Liver (tissue), 9 donors: ENCODE results near the gene ITIH6. TPM values are rescaled to one million over a fixed set of nuclear protein-coding genes. Genes with fewer than 3 reads are reported as not detected.
"Not testable (repeated sequence)": the region's sequence is repeated elsewhere in the genome, so short reads cannot be mapped to it uniquely, and the experiment has no call there.

Experiments
- DNase-seq: peaks from one replicate; pipeline ENCODE4 v3.0.0-alpha.2; 2017; ENCODE audit warnings: low spot score
- H3K27ac ChIP-seq, 2 donors: one replicate each; pipeline ENCODE4 v1.7.0; 2013; ENCODE audit warnings: inconsistent platforms in 2 of 2, low read length in 2 of 2, control low read depth in 1 of 2, low read depth in 1 of 2, mild to moderate bottlenecking in 1 of 2
- H3K27me3 ChIP-seq, 4 donors: one replicate each; pipeline versions ENCODE4 v1.6.1 to v1.7.0; 2013; ENCODE audit warnings: low read length in 3 of 4, inconsistent platforms in 1 of 4, mild to moderate bottlenecking in 1 of 4, moderate library complexity in 1 of 4; ENCODE audit not compliant: control insufficient read depth in 4 of 4, insufficient read depth in 4 of 4
- H3K36me3 ChIP-seq, 4 donors: one replicate each; pipeline versions ENCODE4 v1.6.1 to v1.7.0; 2013; ENCODE audit warnings: low read length in 3 of 4, mild to moderate bottlenecking in 3 of 4, low read depth in 1 of 4, moderate library complexity in 1 of 4; ENCODE audit not compliant: control insufficient read depth in 4 of 4, insufficient read depth in 3 of 4
- H3K4me1 ChIP-seq, 4 donors: one replicate each; pipeline versions ENCODE4 v1.6.1 to v1.7.0; 2013; ENCODE audit warnings: low read length in 3 of 4, mild to moderate bottlenecking in 3 of 4, moderate library complexity in 1 of 4; ENCODE audit not compliant: control insufficient read depth in 4 of 4, insufficient read depth in 4 of 4
- H3K4me3 ChIP-seq, 3 donors: one replicate each; pipeline versions ENCODE4 v1.6.1 to v1.7.0; 2013; ENCODE audit warnings: low read length in 3 of 3, control low read depth in 1 of 3, low read depth in 1 of 3, mild to moderate bottlenecking in 1 of 3
- H3K9ac ChIP-seq, 2 donors: one replicate each; pipeline ENCODE4 v1.7.0; 2013; ENCODE audit warnings: low read length in 2 of 2, mild to moderate bottlenecking in 2 of 2, moderate library complexity in 2 of 2, control low read depth in 1 of 2, low read depth in 1 of 2
- H3K9me3 ChIP-seq, 4 donors: one replicate each; pipeline versions ENCODE4 v1.6.1 to v1.7.0; 2013; ENCODE audit warnings: low read length in 3 of 4; ENCODE audit not compliant: control insufficient read depth in 4 of 4
- CTCF ChIP-seq: fragments of 150-350 bp; IDR thresholded peaks from 2 replicates; pipeline ENCODE4 v1.5.1; 2017; ENCODE audit warnings: improper control_type of control experiment, low read depth, low read length; ENCODE audit not compliant: missing input control
- FOXA1 ChIP-seq: IDR thresholded peaks from 2 replicates; pipeline ENCODE4 v1.6.1; 2016; ENCODE audit warnings: antibody characterized with exemption
- FOXA2 ChIP-seq: IDR thresholded peaks from 2 replicates; pipeline ENCODE4 v1.6.1; 2016; ENCODE audit warnings: antibody characterized with exemption
- GABPA ChIP-seq, 2 donors: IDR thresholded peaks in 1 of 2; conservative IDR thresholded peaks in 1 of 2; 2 replicates each; pipeline ENCODE4 v1.6.1; 2016; ENCODE audit warnings: antibody characterized with exemption in 2 of 2, mild to moderate bottlenecking in 1 of 2, moderate library complexity in 1 of 2
- HNF4A ChIP-seq, 2 donors: conservative IDR thresholded peaks; 2 replicates each; pipeline ENCODE4 v1.6.1; 2016; ENCODE audit warnings: antibody characterized with exemption in 2 of 2, mild to moderate bottlenecking in 2 of 2
- HNF4G ChIP-seq: IDR thresholded peaks from 2 replicates; pipeline ENCODE4 v1.6.1; 2016; ENCODE audit warnings: antibody characterized with exemption
- JUND ChIP-seq, 2 donors: IDR thresholded peaks; 2 replicates each; pipeline ENCODE4 v1.6.1; 2016; ENCODE audit warnings: antibody characterized with exemption in 2 of 2
- RAD21 ChIP-seq, 2 donors: IDR thresholded peaks; 2 replicates each; pipeline ENCODE4 v1.6.1; 2016; ENCODE audit warnings: antibody characterized with exemption in 2 of 2, mild to moderate bottlenecking in 2 of 2
- WGBS: extraction: QIAGEN DNeasy Blood & Tissue Kit; methylation state at CpG from one replicate; pipeline ENCODE4 v1.1.7; 2013; 5-methylcytosine and 5-hydroxymethylcytosine counted together
- polyA plus RNA-seq, 2 donors: library from polyadenylated mRNA; stranded (reverse) in 1 of 2; unstranded in 1 of 2; fragments of 200-250 nt in 1 of 2; fragments of >200 nt in 1 of 2; fragmentation: Nextera tagmentation in 1 of 2; extraction: Ambion mirVana in 1 of 2; gene quantifications; one replicate each; pipeline versions ENCODE4 v1.2.1 to v1.2.3, GENCODE V29; 2013 to 2015
- total RNA-seq, 2 donors: library from RNA; depleted of rRNA; stranded (reverse); fragments of >200 nt; gene quantifications; one replicate each; pipeline ENCODE4 v1.2.3, GENCODE V29; 2014
- donor health status: healthy.
- donor health status: healthy.
- donor health status: healthy.
- donor health status: healthy.
- donor health status: healthy.

ITIH6 gene
- total and polyA plus RNA-seq, 4 donors = not detected

DNA sequence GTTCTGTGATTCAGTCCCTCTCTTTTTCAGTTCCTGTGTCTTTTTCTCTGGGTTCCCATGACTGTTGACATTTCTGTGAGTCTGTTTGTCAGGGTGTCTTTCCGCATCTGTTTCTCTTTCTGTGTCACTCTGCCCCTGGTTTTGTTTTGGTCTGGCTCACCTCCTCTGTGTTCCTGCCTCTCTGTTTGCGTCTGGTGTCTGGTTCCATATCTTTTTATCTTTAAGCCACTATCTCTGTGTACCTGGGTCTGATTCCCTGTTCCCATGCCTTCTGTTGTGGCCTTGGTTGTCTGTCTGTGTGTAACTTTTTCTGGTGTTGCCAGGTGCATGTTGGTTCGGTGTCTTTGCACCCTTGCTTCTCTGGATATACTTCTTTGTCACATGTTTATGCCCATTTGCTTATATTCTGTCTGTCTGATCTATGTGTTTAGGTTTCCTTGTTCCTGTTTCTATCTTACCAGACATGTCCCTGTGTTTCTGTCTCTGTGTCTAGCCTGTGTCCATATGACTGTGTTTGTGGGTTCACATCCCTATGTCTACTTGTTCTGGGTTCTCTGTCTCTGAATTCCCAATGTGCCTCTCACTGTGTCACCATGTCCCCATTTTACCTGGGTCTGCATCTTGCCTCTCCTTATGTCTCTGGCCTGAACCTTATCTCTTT, 50.2 kb downstream of the ITIH6 start:
- Histone ChIP-seq H3K36me3 (no peaks in the 10 kb centered on the region), H3K4me3 (no peak overlapping the region), H3K27me3 (no peaks in the 10 kb centered on the region), H3K9ac (no peak overlapping the region), H3K9me3 (no peaks in the 10 kb centered on the region), H3K27ac (no peak overlapping the region), H3K4me1 (no peaks in the 10 kb centered on the region)
- DNase-seq = no peak
- 75% methylated on average over 3 of the region's 3 CpGs for WGBS
- TF ChIP-seq HNF4G (no peak), FOXA2 (no peak), JUND (IDR thresholded peaks at IDR 0.05) (no peak)

DNA sequence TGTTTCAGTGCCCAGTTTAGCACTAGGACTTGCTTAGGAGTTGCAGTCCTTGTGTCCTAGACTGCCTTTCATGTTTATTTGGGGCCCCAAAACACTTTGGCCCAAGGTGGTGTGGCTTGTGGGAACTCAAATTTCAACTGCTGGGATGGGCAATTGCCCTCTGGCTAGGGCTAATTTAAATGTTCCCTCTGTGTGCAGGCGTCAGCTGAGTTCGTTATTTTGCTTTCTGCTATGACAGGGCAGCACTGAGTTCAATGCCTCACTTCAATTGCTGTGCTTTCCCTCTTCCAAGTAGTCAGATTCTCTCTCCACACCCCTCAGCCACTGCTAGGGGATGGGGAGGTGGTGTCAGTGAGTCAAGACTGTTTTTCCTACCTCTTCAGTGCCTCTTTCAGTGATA, 51.1 kb downstream of the ITIH6 start:
- H3K4me3 ChIP-seq = no peak overlapping the region
- no peaks in the 10 kb centered on the region for H3K4me1 ChIP-seq
- H3K27ac ChIP-seq = no peak overlapping the region
- H3K9me3 ChIP-seq = no peaks in the 10 kb centered on the region
- DNase-seq = no peak
- no peaks in the 10 kb centered on the region for H3K36me3 ChIP-seq
- WGBS = 93% methylated on average over 2 of the region's 2 CpGs
- TF ChIP-seq FOXA1 (no peak), HNF4A (conservative IDR thresholded peaks at IDR 0.05) (no peak), RAD21 (IDR thresholded peaks at IDR 0.05) (no peak), CTCF (no peak)
- no peak overlapping the region for H3K9ac ChIP-seq
- H3K27me3 ChIP-seq = no peaks in the 10 kb centered on the region

DNA sequence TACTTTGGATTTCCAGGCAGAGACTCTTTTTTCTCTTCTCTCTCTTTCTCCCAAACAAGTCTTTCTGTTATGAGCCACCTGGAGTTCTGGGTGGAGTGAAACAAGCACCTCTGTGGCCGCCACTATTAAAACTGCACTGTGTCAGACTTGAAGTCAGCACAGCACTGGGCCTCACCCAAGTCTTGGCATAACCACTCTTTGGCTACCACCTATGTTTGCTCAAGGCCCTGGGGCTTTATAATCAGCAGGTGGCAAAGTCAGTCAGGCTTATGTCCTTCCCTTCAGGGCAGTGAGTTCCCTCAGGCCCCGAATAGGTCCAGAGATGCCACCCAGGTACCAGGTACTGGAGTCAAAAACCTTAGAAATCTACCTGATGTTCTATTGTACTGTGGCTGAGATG, 52.4 kb downstream of the ITIH6 start:
- no peaks in the 10 kb centered on the region for H3K36me3 ChIP-seq
- TF ChIP-seq HNF4G = no peak
- no peak for TF ChIP-seq GABPA (IDR thresholded peaks at IDR 0.05 in 1 of 2, conservative IDR thresholded peaks at IDR 0.05 in 1 of 2)
- H3K27me3 ChIP-seq = no peaks in the 10 kb centered on the region
- no peaks in the 10 kb centered on the region for H3K9me3 ChIP-seq
- 50% methylated on average over 2 of the region's 2 CpGs for WGBS
- H3K4me1 ChIP-seq = no peaks in the 10 kb centered on the region
- no peak overlapping the region for H3K4me3 ChIP-seq
- H3K27ac ChIP-seq = no peak overlapping the region
- no peak overlapping the region for H3K9ac ChIP-seq
- no peak for DNase-seq

- H3K9me3 ChIP-seq, H3K36me3 ChIP-seq, DNase-seq, H3K9ac ChIP-seq, H3K4me1 ChIP-seq, H3K27ac ChIP-seq, H3K27me3 ChIP-seq, H3K4me3 ChIP-seq: not testable (repeated sequence)
- WGBS = 71% methylated on average over 6 of the region's 6 CpGs
Observed at GRCh38 chrX:54738567-54738966, 59.5 kb downstream of the ITIH6 start.

DNA sequence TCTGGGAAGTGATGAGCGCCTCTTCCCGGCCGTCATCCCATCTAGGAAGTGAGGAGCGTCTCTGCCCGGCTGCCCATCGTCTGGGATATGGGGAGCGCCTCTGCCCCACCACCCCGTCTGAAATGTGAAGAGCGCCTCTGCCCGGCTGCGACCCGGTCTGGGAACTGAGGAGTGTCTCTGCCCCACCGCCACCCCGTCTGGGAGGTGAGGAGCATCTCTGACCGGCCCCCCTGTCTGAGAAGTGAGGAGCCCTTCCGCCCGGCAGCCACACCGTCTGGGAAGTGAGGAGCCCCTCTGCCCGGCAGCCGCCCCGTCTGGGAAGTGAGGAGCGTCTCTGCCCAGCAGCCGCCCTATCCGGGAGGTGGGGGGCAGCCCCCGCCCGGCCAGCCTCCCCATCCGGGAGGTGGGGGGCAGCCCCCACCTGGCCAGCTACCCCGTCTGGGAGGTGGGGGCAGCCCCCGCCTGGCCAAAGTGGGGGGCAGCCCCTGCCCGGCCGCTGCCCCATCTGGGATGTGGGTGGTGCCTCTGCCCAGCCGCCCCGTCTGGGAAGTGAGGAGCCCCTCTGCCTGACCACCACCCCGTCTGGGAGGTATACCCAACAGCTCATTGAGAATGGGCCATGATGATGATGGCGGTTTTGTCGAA, 61.6 kb downstream of the ITIH6 start:
- not testable (repeated sequence) for H3K9me3 ChIP-seq, H3K27ac ChIP-seq, H3K27me3 ChIP-seq, DNase-seq, H3K36me3 ChIP-seq, H3K4me3 ChIP-seq, H3K4me1 ChIP-seq, H3K9ac ChIP-seq
- WGBS = 93% methylated on average over 36 of the region's 36 CpGs
